OCI-LY3 (cell line): ENCODE measurements around the gene RARRES1.

ENCODE experiments used
- CTCF ChIP-seq: fragments of 200-600, 300-600 bp; sonication (generic); IDR thresholded peaks from 2 replicates; pipeline ENCODE4 v1.5.1; 2014; ENCODE audit warnings: antibody characterized with exemption, low read length, low read depth
- EZH2phosphoT487 ChIP-seq: fragments of 200-600 bp; shearing (Covaris generic); IDR thresholded peaks from 2 replicates; pipeline ENCODE4 v1.6.1; 2018; ENCODE audit warnings: antibody characterized with exemption, mixed run types, low read depth

DNA sequence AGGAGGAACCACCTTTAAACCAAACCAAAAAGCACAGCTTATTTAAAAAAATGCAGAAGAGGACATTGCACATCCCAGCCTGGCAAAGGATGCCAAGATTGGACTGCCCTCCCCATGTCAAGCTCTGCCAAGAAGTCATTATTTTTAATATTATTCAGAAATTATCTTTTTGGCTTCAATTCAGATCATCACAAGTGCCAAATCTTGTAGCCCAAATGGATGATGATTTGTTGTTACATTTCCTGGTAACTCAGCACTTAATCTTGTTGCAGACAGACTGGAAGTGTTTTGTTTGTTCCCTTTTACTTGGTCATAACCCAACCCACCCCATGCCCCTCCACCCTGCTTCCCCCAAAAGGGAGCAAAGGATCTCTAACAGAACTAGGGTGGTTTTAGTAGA is 31.7 kb downstream of the RARRES1 start:
- TF ChIP-seq EZH2phosphoT487 (no peak), CTCF (no peak)
